ENCODE data around the gene SLC24A1. TPM values are rescaled to one million over a fixed set of nuclear protein-coding genes. Genes with fewer than 3 reads are reported as not detected.
A peak's percentile ranks its signal among the peaks of the same experiment; 100 is the strongest.

SLC24A1 gene
- total RNA-seq, 6 experiments from 2014 or later: 7.4 to 14.6 (median 11.7) TPM

DNA sequence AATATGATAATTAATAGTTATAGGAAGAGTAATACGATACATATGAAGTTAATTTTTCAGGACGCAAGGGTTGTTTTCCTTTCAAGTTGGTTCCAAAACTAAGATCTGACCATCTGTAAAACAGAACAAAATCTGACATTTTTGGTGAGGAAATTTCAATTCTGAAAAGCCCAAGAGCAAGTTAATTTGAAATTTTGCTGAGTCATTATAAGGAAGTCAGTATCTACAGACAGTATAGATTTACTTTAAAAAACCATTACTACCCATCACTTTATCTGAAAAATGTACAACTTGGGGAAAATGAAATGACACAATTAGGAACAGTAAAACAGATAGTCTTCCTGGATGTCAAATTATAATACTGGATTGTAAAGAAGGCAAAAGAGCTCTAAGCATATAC is 23.3 kb upstream of the SLC24A1 start:
- Mint-ChIP-seq H3K4me3 (no peak overlapping the region), H3K27me3 (ENCODE audit: insufficient read depth) (no peaks in the 10 kb centered on the region), H3K27ac (peak overlapping the region; percentile 61), H3K4me1 (ENCODE audit: low read depth) (no peaks in the 10 kb centered on the region), H3K36me3 (ENCODE audit: low read depth) (peaks cover 12% of the 10 kb centered on the region), H3K9me3 (no peaks in the 10 kb centered on the region)
- no peak for TF ChIP-seq CTCF (IDR thresholded peaks at IDR 0.05)
- DNase-seq: no peak

- TF ChIP-seq CTCF (IDR thresholded peaks at IDR 0.05): no peak
- Mint-ChIP-seq H3K36me3 (ENCODE audit: low read depth) (peaks cover 12% of the 10 kb centered on the region), H3K27ac (no peak overlapping the region), H3K4me3 (no peak overlapping the region), H3K9me3 (no peaks in the 10 kb centered on the region), H3K4me1 (ENCODE audit: low read depth) (no peaks in the 10 kb centered on the region), H3K27me3 (ENCODE audit: insufficient read depth) (no peaks in the 10 kb centered on the region)
- DNase-seq: no peak
These were observed 22.1 kb upstream of the SLC24A1 start for GRCh38 chr15:65599677-65600076.

DNA sequence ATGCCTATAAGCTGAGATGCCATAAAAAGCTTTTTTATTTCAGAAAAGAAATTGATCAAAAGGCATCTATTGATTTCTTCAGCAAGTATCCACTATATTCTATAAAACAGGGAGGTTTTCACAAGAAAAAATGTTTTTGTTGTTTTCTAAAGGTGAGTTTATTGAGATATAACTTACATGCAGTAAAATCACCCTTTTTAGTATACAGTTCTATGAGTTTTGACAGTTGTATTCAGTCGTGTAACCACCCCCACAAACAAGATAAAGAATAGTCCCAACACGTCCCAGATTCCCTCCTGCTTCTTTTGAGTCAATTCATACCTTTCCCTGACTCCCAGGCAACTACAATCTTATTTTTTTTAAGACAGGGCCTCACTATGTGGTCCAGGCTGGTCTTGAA is 18.6 kb upstream of the SLC24A1 start:
- DNase-seq: no peak
- Mint-ChIP-seq H3K27me3 (ENCODE audit: insufficient read depth) (no peaks in the 10 kb centered on the region), H3K27ac (no peak overlapping the region), H3K36me3 (ENCODE audit: low read depth) (peaks cover 8% of the 10 kb centered on the region), H3K9me3 (no peaks in the 10 kb centered on the region), H3K4me1 (ENCODE audit: low read depth) (no peaks in the 10 kb centered on the region), H3K4me3 (no peak overlapping the region)
- no peak for TF ChIP-seq CTCF (IDR thresholded peaks at IDR 0.05)

- TF ChIP-seq CTCF (IDR thresholded peaks at IDR 0.05): no peak
- Mint-ChIP-seq H3K4me3 (no peak overlapping the region), H3K27me3 (ENCODE audit: insufficient read depth) (no peaks in the 10 kb centered on the region), H3K4me1 (ENCODE audit: low read depth) (no peaks in the 10 kb centered on the region), H3K27ac (no peak overlapping the region), H3K9me3 (no peaks in the 10 kb centered on the region), H3K36me3 (ENCODE audit: low read depth) (peaks cover 3% of the 10 kb centered on the region)
- DNase-seq: no peak
These were observed 18.2 kb upstream of the SLC24A1 start for GRCh38 chr15:65603559-65603958.

GRCh38 chr15:65610871-65611718 is 10.6 kb upstream of the SLC24A1 start, which contains the start of gene INTS14:
Gene INTS14 (minus strand): TSS chr15:65611131. CDS start chr15:65607380, 3,751 bp downstream.
- TF ChIP-seq CTCF (IDR thresholded peaks at IDR 0.05): peak; percentile 87
- Mint-ChIP-seq H3K9me3 (no peaks in the 10 kb centered on the region), H3K27me3 (ENCODE audit: insufficient read depth) (peaks cover 4% of the 10 kb centered on the region), H3K4me3 (peak within 1 kb of the TSS; percentile 91), H3K4me1 (ENCODE audit: low read depth) (peaks cover 27% of the 10 kb centered on the region), H3K36me3 (ENCODE audit: low read depth) (peaks cover under 1% of the 10 kb centered on the region), H3K27ac (peak within 1 kb of the TSS; percentile 97)
- DNase-seq: peak; percentile 95
